HG02852 (cell line): ENCODE measurements around the gene EEF1G.
"Not testable (repeated sequence)": the region's sequence is repeated elsewhere in the genome, so short reads cannot be mapped to it uniquely, and the experiment has no call there.

Experiments used
- ATAC-seq: cut with Tn5 transposase; IDR thresholded peaks from one replicate; pipeline ENCODE4 v1.9.1; 2021; ENCODE audit warnings: mild to moderate bottlenecking, moderate library complexity; ENCODE audit not compliant: unreplicated experiment

EEF1G gene

GRCh38 chr11:62578541-62578940 lies 4.8 kb upstream of the EEF1G start:
- no peak for ATAC-seq

GRCh38 chr11:62577046-62577714 lies 3.5 kb upstream of the EEF1G start:
- no peak for ATAC-seq

GRCh38 chr11:62575837-62576236 lies 2.1 kb upstream of the EEF1G start:
- no peak for ATAC-seq

GRCh38 chr11:62575156-62575555 lies 1.5 kb upstream of the EEF1G start:
- ATAC-seq: no peak

- ATAC-seq: peak; percentile 26
Observed at GRCh38 chr11:62574363-62575071, 826 bp upstream of the EEF1G start.

GRCh38 chr11:62573006-62573591 lies 592 bp downstream of the EEF1G start:
- ATAC-seq: no peak

GRCh38 chr11:62572431-62572830 lies 1.3 kb downstream of the EEF1G start:
- no peak for ATAC-seq

- ATAC-seq: not testable (repeated sequence)
Observed at GRCh38 chr11:62571493-62571892, 2.2 kb downstream of the EEF1G start.

- ATAC-seq: not testable (repeated sequence)
Observed at GRCh38 chr11:62570903-62571302, 2.8 kb downstream of the EEF1G start.

- no peak for ATAC-seq
Observed at GRCh38 chr11:62569611-62570010, 4.1 kb downstream of the EEF1G start.

GRCh38 chr11:62567018-62567633 lies 6.6 kb downstream of the EEF1G start:
- ATAC-seq: no peak

- ATAC-seq: no peak
Observed at GRCh38 chr11:62566247-62566646, 7.4 kb downstream of the EEF1G start.

- no peak for ATAC-seq
Observed at GRCh38 chr11:62565100-62565802, 8.4 kb downstream of the EEF1G start.

GRCh38 chr11:62561677-62562230 lies 11.9 kb downstream of the EEF1G start:
- ATAC-seq: not testable (repeated sequence)

- no peak for ATAC-seq
Observed at GRCh38 chr11:62560566-62561103, 13.1 kb downstream of the EEF1G start.

- ATAC-seq: not testable (repeated sequence)
Observed at GRCh38 chr11:62559626-62560025, 14.1 kb downstream of the EEF1G start.

- ATAC-seq: no peak
Observed at GRCh38 chr11:62559204-62559603, 14.5 kb downstream of the EEF1G start.

GRCh38 chr11:62558669-62559068 lies 15.0 kb downstream of the EEF1G start:
- no peak for ATAC-seq

GRCh38 chr11:62556875-62557631 lies 16.6 kb downstream of the EEF1G start:
- no peak for ATAC-seq
